GM18868 (cell line): ENCODE data around the gene CASZ1.

Experiments
- ATAC-seq: cut with Tn5 transposase; IDR thresholded peaks from one replicate; pipeline ENCODE4 v1.9.1; 2021; ENCODE audit warnings: mild to moderate bottlenecking, moderate library complexity; ENCODE audit not compliant: unreplicated experiment

CASZ1 gene

DNA sequence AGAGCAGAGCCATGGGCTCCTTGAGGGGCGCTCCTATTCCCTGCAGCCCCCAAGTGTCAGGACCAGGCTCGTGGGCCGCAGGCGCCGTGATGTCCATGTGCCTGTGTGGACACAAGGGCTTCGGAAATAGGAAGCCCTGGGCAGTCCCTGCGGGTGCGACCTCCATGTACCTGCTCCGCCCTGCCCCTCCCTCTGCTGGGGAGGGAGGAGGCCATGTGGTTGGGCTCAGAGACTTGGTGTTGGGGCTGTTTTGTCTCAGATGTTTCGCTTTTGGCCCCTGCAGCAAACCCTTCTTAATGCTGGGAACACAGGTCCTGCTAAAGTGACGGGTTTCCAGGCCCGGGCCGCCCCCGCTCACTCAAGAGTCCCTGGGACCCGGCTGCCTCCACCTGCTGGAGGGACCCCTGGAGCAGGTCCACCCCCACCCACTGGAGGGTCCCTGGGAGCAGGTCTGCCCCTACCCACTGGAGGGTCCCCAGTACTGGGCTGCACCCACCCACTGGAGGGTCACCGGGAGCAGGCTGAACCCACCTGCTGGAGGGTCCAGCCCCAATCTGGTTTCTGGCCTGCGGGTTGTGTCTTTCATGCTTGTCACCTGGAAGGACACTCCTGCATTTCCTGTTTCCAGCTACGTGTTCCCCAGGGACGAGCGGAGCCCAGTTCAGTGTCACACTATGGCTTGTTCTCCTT, 165.2 kb downstream of the CASZ1 start:
- no peak for ATAC-seq

DNA sequence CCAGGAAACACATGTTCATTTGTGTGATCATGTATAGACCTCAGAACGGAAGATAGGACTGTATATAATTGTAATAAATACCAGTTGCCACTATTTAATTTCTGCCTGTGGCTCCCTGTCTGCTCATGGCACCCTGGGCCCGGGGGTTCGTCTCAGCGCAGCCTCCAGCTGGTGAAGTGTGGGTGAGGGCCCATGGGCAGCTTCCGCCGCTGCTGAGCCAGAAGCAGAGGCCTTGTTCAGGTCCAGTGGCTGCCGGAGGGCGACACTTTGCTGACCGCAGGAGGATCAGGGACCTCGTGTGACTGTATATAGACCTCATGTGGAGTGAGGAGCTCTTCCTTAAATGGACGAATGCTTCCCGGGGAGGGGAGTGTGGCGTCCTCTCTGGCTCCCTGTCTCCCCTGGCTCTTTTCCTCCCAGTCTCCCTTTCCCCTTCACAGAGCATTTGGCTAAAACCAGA, 165.8 kb downstream of the CASZ1 start:
- no peak for ATAC-seq

DNA sequence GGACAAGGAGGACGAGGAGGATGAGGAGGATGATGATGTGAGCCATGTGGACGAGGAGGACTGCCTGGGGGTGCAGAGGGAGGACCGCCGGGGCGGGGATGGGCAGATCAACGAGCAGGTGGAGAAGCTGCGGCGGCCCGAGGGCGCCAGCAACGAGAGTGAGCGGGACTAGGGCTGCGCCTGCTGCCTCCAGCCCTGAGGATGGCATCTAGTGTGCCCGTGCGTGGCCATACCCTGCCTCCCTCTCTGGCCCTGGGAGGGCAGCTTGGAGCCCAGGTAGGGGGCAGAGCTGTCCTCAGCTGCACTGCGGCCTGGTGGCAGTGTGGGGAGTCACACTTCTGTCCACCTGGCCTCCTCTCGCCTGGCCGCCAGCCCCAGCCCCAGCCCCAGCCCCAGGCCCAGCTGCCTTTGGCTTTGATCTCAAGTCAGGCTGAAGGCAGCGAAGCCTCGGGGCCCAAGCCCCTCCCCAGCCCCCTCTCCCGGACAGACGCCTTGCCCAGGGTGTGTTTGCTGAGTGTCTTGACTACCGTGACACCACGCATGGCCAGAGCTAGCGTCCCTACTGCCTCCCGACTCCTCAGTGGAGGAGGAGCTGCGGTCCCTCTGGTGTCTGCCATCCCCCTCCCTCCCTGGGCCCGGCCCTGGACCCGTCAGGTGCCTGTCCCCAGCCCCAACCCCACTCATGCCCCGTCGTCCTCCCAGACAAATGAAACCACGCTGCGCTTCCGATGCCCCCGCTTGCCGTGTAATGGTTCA, 166.5 kb downstream of the CASZ1 start:
- ATAC-seq = no peak

DNA sequence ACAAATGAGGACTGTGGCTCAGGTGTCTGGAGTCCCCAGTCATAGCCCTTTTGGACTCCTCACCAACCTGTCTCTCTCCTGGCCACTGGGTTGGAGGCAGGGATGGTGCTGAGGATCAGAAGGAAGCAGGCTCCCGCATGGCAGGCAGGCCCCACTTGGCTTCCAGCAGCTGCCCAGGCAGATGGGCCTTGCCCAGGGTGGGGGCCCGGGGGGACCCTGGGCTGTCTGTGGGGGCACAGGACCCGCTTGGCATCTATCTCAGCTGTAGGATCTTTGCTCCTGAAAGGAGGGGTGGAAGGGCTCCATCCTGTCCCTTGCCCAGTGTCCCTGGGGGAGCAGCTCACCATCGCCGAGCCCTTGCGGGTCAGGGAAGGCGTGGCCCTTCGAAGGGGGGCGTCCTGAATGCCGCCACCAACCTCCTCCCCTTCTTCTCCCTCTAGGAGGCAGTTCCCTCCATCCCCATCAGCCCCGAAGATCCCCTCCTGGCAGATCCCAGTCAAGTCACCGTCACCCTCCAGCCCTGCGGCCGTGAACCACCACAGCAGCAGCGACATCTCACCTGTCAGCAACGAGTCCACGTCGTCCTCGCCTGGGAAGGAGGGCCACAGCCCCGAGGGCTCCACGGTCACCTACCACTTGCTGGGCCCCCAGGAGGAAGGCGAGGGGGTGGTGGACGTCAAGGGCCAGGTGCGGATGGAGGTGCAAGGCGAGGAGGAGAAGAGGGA, 167.2 kb downstream of the CASZ1 start:
- no peak for ATAC-seq

DNA sequence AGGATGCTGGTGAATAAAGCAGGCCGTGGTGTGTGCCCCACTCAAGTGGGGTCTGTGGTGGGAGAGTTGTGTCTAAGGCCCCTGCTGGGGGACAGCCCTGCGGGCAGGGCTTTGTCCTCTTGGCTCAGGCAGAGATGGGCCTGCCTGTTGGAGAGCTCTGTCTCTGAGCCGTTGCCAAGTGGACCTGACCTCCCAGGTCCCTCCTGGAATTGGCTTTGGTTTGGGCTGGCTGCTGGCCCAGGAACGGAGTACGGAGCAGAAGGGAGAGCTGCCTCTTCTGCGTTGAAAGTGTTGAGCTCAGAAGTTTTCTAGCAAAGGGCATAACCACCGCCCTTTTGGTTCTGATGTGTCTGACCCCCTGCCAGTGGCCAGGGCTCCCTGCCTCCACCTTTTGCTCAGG, 167.8 kb downstream of the CASZ1 start:
- no peak for ATAC-seq

DNA sequence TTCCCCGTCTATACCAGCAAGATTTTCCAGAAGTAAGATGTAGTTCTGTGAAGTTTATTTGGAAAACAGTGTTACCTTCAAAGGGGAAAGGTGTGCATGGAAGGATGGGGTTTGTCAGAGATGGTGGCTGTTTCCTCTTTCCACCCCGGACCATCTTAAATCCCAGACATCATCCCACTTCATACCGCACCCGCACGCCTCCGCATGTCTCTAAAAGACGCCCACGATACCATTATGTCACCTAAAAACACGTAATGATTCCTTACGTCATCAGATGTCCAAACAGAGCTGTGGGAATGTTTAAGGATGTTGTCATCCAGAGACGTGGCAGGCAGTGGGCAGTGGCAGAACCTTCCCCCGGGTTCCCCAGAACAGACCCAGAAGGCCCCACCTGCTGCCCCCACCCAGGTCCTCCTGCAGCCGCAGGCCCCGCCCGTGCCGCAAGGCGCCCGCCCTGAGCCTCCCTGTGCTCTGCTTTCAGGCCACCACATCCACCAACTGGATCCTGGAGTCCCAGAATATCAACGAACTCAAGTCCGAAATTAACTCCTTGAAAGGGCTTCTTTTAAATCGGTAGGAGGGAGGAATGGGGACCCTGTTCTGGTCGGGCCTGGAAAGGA, 169.5 kb downstream of the CASZ1 start:
- ATAC-seq = no peak

DNA sequence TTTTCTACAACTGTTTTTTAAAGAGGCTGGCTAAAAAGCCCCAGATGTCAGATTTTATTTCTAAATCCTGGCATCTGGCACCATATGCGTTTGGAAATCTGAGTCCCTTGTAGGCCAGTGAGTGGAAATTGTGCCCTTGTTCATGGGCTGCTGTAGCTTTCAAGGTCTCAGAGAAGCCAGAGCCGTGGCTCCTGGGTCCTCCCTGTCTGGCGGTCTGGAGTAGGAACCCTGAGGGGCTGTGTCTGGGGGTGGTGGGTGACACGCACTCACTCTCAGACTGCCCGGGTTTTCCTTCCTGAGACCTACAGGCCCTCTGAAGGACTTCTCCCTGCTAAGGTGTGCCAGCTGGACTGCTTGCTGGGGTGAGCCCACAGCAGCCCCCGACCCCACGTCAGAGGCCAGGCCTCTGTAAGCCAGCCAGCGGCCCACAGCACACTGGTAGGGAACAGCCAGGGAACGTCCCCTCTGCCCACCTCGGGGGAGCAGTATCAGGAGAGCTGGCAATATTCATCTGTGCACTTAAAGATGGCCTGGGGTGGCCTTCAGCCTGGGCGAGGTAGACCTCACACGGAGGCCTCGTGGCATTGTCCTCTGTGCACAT, 170.2 kb downstream of the CASZ1 start:
- ATAC-seq = no peak

DNA sequence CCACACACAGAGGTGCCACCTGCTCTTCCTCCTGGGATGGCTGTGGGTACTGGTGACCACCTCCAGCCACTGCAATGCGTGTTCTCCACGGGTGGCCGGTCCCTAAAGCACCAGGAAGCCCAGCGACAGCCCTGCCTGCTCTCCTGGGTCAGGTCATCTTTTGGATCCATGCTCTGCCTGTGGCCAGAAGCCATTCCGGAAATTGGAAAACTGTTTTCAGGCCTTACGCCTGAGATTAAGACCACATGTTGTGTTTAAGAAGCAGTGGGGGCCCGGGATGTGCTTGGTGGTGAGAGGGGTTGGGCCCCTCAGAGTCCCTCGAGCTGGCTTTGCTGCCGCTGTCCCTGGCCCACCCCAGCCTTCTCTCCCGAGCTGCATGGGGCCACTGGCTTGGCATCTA, 170.9 kb downstream of the CASZ1 start:
- ATAC-seq = no peak

DNA sequence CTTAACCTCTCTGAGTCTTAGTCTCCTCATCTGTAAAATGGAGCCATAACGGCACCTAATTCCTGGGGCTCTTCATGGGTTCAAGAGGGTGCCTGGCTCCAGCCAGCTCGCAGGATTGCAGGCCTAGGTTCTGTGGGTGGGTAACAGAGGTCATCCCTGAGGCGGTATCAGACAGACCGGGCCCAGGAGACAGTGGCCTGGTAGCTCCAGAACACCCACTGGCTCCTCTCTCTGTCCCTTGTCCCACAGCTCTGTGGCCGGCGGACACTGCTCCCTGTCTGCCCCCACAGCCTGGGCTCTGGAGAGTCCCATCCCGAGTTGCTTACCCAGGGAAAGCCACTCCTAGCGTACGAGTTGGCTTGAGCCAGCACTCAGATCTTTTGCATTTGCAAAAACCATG, 171.4 kb downstream of the CASZ1 start:
- no peak for ATAC-seq

DNA sequence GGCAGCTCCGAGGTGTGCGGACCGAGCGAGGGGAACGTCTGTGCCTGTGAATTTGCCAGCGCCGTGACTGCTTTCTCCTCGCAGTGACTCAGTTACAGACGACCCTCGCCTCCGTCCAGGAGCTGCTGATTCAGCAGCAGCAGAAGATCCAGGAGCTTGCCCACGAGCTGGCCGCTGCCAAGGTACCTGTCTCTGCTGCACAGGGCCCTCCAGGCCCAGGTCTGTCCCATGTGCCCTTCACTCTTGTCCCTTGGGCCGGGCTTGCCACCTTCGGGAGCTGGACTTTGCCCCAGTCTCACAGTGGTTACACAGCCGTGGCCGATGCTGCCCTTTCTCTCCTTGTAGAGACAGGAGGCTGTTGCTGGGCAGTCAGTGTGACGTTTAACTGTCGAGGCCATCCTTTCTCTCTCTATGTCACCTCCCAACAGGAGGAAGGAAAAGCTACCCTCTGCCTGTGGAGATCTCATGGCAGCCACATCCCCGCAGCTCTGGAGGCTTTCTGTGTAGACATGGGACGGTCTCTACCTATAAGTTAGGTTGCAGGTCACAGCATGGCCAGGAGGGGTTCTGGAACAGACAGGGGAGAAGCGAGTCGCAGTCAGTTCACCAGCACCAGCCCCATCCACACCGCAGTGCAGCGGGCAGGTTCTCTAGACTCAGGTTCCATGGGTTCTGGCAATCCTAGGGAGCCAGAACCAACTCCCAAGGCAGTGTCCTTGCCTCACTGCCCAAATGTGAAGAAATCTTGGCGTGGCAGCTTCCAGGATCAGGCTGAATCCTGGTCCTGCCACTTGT, 172.0 kb downstream of the CASZ1 start:
- ATAC-seq = no peak

DNA sequence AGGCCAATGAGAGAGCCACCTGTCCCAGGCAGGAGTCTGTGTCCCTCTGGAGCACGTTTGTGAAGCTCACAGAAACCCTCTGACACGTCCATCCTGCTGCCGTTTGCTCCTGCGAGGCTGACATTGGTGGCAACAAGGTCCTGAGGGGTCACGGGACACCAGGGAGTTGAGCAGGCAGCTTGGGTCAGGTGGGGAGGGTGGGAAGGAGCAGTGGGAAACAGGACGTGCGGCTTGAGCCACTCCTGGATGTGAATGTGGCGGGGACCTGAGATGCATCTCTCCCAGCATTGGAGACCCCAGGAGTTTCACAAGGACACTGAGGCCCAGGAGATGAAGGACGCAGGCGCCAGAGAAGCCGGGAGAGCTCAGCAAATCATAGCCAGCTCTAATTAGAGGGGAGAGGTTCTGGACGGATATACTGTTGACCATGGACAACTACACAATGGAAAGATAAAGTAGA, 172.7 kb downstream of the CASZ1 start:
- no peak for ATAC-seq

DNA sequence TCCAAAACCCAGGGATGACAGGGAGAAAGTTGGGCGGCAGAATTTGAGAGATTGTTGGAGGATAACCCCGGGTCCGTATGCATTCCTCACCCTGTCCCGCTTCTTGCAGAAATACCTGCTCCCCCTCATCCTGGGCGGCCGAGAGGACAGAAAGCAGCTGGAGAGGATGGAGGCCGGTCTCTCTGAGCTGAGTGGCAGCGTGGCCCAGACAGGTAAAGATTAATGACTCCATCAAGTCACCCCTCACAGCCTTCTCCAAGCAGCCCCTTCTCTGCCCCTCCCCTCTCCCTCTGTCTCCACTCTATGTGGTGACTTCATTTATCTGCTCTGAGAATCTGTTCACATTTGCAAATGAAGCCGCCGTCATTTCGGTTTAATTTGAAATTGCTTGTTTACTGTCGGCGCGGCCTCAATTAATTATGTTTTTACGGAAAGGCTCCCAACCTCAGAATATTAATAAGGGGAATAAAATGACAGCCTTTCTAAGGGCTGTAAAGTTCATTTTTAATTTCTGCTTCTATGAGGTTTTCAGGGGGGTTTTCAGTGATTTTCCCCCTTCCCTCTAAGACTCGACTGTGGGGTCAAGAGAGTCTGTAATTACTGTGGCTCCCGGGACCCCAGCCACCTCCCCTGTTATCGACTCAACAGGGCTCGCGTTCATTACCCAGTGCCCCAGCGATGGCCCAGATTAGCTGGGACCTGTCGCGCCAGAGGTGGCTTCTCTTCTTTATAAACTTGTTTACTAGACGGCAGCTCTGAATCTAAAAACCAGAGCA, 173.3 kb downstream of the CASZ1 start:
- ATAC-seq = no peak

DNA sequence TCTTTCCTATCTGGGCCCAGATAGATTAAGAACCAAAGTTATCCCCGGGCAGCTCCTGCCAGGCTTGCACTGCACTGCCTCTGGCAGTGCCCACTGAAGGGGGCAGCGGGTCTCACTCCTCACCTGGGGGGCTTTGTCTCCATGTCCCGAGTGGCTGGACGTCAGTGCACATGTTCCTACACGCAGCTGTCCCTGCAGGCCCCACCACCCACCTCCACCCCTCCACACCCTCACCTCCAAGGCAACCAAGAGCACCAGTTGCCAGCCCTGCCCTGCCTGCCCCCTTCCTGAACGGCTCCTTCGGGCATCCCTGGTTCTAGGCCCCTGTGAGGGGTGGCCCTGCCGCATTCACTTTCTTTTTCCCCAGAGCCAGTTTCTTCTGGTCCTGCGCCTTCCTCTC, 174.5 kb downstream of the CASZ1 start:
- no peak for ATAC-seq

DNA sequence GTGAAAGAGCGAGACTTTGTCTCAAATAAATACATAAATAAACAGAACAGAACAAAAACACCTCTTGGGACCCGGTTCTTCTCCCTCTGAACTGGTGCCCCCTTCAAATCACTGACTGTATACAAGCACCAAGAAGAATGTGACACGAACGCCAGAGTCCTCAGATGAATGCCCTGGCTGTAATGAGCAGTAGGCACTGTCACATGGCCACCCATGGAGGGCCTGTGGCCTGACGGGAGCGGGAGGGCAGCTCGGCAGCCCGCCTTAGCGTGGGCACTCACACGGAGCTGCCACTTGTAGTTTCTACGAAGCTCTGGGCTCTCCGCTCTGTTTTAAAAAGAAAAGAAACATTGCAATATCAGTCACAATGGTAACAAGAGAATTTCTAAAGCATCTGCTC, 175.7 kb downstream of the CASZ1 start:
- ATAC-seq = no peak

DNA sequence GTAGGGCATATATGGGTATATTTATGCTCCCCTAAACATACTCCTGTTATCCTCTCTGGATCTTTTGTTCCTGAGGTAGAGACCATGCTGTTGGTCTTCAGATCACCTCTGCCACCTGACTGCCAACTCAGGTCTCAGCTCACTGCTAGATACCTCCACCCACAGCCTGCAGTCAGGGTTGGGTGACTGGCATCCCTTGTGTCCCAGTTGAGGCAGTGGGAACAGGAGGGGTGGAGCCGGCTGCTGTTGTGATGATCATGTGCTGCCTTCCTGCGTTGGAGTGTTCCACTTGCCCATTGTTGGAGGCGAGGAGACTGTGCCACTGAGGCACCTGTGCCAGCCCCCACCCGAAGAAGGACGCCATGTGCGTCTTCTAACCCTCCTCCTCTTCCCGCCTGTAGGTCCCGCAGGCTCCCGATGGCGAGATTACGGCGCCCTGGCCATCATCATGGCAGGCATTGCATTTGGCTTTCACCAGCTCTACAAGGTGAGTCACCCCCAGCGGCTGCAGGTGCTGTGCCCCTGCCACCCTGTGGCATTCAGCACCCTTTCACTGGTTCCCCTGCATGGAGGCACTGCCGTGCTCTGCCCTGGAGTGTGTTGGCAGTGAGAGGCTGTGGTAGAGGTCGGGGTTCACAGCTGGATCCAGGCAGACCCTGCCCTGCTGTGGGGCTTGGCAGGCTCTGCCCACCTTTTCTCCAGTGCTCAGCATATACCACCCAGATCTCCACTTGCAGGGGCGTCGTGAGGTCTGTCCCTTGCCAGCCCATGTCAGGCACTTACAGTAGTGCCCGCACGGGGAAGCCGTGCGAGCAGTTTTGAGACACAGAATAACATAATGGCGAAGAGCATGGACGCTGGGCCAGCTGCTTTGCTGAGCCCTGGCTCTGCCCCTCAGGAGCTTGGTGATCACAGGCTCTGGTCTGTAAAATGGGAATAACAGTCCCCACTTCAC, 178.2 kb downstream of the CASZ1 start:
- ATAC-seq = no peak

DNA sequence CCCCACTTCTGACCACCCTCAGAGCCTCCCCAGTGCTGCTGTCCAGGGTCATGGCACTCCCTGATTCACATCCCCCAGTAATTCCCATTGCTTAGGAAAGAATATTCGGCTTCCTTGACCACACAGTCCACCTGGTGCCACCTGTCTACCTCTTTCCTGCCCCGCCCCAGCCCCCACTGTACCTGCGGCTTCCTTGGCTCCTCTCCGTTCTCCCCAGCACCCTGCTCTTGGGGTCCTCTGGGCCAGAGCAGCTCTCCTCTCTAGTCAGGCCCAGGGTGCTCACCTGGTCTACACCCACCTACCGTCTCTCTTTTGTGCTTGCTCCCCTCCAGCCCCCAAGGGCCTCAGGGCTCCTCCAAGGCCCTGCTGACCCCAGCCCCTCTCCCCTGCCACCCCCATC, 179.1 kb downstream of the CASZ1 start:
- no peak for ATAC-seq

DNA sequence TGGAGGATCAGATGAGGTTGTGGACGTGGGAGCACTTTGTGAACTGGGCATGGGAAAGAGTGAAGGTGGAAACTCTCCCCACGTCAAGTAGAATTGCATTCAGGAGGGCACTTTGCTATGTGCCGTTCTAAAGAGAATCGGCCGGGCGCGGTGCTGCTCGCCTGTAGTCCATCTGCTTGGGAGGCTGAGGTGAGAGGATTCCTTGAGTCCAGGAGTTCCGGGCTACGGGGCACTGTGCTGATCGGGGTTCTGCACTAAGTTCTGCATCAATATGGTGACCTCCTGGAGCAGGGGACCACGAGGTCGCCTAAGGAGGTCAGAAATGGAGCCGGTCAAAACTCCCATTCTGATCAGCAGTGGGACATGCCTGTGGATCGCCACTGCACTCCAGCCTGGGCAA, 179.8 kb downstream of the CASZ1 start:
- no peak for ATAC-seq

DNA sequence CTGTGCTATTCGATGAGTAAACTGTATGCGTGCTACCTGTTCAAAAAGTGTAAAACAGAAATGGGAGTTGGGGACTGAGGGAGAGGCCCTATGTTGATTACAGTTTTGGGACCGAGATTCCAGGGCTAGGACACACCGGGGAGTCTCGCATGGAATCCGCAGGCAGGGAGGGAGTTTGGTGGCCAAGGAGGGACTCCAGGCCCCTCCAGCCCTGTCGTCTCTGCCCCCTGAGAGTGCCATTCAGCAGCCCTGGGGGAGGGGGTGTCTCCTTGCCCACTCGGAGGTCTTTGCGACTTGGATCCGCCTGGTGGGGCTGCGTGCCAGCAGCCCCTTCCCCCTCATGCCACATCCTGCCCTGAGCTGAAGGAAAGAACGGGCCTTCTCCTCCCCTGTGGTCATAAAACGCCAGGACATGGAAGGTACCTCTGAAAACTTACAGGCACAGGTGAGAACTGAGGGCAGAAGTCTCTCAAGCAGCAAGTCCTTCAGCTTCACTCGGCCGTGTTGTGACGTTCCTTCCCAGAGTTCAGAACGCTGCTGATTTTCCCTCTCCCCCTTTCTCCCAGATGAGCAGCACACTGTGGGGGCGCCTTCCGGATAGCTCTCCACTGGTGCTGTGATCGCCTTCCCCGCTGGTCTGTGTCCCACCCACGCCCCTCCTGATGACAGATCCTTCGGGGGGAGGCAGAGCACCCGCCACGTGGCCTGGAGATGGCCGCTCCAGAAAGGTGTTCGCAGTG, 180.3 kb downstream of the CASZ1 start:
- ATAC-seq = no peak
